Effector memory CD4-positive, alpha-beta T cell (primary cell): ENCODE data around the gene CHP1.

Source experiments
- DNase-seq, 3 donors: peaks; one replicate each; pipeline ENCODE4 v3.0.0-alpha.2; 2020
- H3K27ac ChIP-seq: 2 replicates; pipeline ENCODE4 v1.7.0; 2013; ENCODE audit warnings: mild to moderate bottlenecking, low read length, moderate library complexity; ENCODE audit not compliant: insufficient read depth, poor library complexity, severe bottlenecking
- H3K27me3 ChIP-seq: replicated peaks from 2 replicates; pipeline ENCODE4 v1.7.0; 2013; ENCODE audit warnings: mild to moderate bottlenecking, low read length; ENCODE audit not compliant: insufficient read depth, control insufficient read depth, poor library complexity, severe bottlenecking
- H3K36me3 ChIP-seq: 2 replicates; pipeline ENCODE4 v1.7.0; 2013; ENCODE audit warnings: mild to moderate bottlenecking, low read length, moderate library complexity; ENCODE audit not compliant: control insufficient read depth, insufficient read depth
- H3K4me1 ChIP-seq: 2 replicates; pipeline ENCODE4 v1.7.0; 2013; ENCODE audit warnings: low read length, mild to moderate bottlenecking; ENCODE audit not compliant: control insufficient read depth, insufficient read depth, poor library complexity, severe bottlenecking
- H3K4me3 ChIP-seq: 2 replicates; pipeline ENCODE4 v1.7.0; 2013; ENCODE audit warnings: low read length, low read depth, mild to moderate bottlenecking; ENCODE audit not compliant: insufficient read depth, poor library complexity, severe bottlenecking
- H3K9me3 ChIP-seq: 2 replicates; pipeline ENCODE4 v1.7.0; 2013; ENCODE audit warnings: mild to moderate bottlenecking, low read length, moderate library complexity; ENCODE audit not compliant: control insufficient read depth

Gene CHP1

DNA sequence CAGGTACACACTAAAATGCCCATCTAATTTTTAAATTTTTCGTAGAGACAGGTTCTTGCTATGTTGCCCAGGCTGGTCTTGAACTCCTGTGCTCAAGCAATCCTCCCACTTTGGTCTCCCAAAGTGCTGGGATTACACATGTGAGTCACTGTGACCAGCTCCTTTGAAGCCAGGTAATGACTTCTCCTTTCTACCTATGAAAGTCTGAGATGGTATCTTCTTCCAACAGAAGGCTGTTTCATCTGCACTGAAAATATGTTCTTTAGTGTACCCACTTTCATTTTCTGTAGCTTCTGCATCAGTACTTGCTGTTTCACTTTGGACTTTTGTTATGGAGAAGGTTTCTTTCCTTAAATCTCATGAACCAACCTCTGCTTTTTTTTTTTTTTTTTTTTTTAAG is 92.5 kb downstream of the CHP1 start:
- no peaks in the 10 kb centered on the region for H3K36me3 ChIP-seq

GRCh38 chr15:41331281-41331680 is 100.2 kb downstream of the CHP1 start:
- no peaks in the 10 kb centered on the region for H3K36me3 ChIP-seq
- no peak overlapping the region for H3K4me3 ChIP-seq
- DNase-seq = no peak
- H3K9me3 ChIP-seq = no peaks in the 10 kb centered on the region
- H3K27ac ChIP-seq = no peak overlapping the region
- peaks cover 3% of the 10 kb centered on the region for H3K4me1 ChIP-seq
- H3K27me3 ChIP-seq = no peaks in the 10 kb centered on the region

More for the DNA sequence above, 92.5 kb downstream of the CHP1 start:
- no peaks in the 10 kb centered on the region for H3K27me3 ChIP-seq
- no peaks in the 10 kb centered on the region for H3K4me1 ChIP-seq
- DNase-seq = no peak
- H3K9me3 ChIP-seq = no peaks in the 10 kb centered on the region
- no peak overlapping the region for H3K4me3 ChIP-seq
- H3K27ac ChIP-seq = no peak overlapping the region
